Endometrial microvascular endothelial cells (primary cell): ENCODE data around the gene ZMYM3. TPM values are rescaled to one million over a fixed set of nuclear protein-coding genes. Genes with fewer than 3 reads are reported as not detected.

Experiments used
- in situ Hi-C: cut with HindIII; loops from 2 replicates; pipeline ENCODE4 v1.10.0; 2017; ENCODE audit warnings: low sequenced_read_pairs, low pct_unique_long_range_greater_than_20kb; ENCODE audit errors: inconsistent ontology term
- total RNA-seq: library from RNA; depleted of rRNA; stranded (reverse); fragments of >200 nt; gene quantifications from one replicate; pipeline ENCODE4 v1.2.3, GENCODE V29; 2015; ENCODE audit errors: inconsistent ontology term

The ZMYM3 gene
- total RNA-seq, 1 donor from 2014 or later, result 20.3 TPM

DNA sequence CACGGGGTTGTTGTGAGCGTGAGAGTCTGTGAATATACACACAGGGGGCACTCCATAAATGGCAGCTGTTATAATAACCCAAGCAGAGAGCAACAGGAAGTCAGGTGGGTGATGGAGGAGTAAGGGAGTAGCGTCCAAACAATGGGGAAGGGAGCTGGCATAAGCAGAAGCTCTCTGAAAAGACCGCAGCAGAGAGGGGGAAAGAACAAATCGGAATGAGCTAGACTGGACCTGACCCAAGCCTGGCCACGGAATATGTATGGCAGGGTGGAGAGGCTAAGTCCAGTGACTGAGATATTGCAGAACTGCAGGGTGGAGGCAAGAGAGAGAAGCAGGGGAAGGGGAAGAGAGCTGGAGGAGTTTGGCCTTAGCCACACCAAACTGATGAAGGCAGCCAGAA, 37.5 kb downstream of the ZMYM3 start:
- in situ Hi-C loops, result no loop called here

DNA sequence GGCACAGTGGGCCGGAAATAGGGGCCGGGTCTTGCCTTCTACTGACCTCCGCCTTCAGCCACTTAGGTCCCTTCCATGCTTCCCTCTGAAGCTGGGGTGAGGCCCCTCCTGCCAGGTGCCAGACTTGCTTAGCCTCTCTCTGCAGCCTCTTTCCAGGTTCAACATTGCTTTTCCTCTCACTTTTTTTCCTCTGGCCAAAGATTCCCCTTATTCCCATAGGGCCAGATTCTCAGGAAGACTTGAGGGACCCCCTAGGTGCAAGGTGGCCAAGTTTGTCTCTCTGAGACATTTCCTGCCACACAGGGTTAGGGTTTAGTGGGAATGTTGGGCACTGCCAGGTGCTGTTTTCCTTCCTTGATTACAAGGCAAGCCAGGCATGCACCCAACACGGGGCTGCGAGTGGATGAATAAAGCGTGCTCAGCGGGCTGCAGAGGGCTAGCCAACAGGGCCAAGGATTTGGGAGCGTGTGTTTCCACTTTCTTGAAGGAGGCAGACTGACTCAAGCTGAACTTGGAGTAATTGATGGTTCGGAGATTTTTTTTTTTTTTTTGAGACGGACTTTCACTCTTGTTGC, 38.5 kb downstream of the ZMYM3 start:
- in situ Hi-C loops, result no loop called here

DNA sequence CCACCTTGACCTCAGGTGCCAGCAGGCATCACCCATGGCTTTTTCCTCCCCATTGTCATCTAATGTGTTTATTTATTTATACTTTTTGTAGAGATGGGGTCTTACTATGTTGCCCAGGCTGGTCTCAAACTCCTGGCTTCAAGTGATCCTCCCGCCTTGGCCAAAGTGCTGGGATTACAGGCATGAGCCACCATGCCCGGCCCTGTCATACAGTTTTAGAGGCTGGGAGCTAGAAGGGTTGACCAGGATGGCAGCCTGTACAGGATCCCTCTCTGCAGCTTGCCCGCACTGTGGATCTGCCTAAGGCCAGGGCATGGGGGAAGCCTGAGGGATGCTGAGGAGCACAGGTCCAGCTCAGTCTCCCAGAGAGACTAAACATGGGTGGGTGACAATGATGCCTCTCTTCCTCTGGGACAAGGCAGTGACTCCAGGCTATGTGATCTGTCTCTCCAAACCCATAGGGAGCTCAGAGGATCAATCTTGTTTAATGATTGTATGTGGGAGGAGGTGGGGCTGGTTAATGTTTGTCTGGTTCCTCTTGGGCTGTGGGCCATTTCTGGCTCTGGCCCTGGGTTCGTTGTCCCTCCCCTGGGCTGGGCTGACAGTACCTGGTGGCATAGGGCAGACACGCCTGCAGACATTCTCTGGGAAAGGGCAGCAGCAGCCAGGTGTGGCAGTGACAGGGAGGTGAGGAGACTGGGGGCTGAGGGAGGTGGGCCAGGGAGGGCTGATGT, 39.2 kb downstream of the ZMYM3 start:
- in situ Hi-C loops, result no loop called here

DNA sequence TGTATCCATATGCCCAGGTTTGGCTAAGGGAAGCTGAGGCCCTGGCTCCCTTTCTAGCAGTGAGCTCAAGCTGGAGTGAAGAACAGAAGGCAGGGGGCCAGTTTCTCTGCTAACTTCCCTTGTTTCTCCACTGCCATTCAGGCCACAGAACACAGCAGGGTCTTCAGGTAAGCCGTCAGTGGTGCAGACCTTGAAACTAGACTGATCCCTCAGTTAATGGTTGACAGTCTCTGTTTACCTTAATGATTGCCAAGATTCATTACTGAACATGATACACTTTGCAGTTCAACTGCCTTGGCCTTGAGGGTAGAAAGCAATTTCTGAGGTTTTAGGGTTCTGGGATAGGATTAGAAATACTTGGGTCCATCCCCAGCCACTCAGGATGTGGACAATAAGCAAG, 39.8 kb downstream of the ZMYM3 start:
- in situ Hi-C loops, result no loop called here

DNA sequence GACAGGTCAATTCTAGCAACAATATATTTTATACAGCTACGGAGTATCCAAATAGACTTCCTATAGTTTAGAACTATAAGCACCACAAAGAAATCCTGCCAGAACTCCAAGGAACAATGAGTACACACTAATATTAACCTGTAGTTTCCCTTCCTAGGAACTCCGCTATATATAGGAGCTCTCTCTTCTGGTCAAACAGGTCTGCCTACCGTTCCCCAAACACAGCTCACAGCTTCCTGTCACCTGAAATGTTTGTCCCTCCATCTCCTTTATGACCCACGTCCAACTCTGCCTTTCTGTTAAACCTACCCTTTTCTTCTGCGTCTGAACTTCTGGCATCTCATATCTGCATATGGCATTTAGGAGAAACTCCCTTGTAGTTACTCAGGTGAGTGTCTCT, 41.4 kb downstream of the ZMYM3 start:
- in situ Hi-C loops, result no loop called here

DNA sequence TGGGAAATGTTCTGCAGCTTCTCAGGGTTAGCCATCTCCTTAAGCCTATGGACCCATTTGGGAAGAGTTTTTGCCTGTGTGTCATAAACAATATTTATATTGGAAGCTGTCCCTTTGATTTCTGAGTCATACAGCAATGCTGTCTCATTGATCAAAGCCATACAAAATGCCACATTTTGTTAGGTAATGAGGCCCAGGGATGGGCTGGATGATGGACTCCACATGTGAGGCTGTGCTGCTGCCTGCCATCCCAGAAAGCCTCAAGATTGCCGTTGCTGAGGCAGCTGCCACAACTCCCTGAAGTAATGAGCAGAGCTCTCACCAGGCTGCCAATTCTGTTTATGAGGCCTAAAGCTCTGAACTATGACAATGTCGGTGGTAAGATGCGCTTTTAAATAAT, 43.1 kb downstream of the ZMYM3 start:
- in situ Hi-C loops, result no loop called here

DNA sequence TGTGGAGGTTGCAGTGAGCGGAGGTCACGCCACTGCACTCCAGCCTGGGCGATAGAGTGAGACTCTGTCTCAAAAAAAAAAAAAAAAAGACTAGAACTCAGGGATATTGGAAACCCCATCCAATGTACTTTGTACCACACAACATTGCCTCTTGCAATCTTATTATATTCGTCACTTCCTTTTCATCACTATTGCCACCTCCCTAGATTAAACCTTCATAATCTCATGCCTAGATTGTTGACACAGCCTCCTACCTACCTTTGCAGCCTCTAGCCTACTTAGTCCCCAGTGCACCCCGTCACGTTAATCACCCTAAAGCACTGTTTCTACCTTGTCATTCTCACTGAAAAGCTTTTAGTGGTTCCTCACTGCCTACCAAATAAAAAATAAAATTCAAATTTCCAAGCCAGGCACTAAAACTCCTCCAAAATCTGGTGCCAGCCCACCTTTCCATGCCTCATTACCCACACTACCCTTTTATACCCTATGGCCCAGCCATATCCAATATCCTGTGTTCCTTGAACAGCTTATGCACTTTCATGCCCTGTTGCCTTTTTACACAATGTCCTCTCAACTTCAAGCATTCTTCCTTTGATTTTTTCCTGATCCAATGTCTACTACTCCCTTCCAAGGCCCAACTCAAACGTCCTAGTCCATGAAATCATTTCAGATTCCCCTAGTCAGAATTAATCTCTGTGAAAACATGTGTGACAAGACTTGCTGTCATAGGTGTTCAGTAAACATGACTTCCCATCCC, 54.5 kb downstream of the ZMYM3 start:
- in situ Hi-C loops, result no loop called here

DNA sequence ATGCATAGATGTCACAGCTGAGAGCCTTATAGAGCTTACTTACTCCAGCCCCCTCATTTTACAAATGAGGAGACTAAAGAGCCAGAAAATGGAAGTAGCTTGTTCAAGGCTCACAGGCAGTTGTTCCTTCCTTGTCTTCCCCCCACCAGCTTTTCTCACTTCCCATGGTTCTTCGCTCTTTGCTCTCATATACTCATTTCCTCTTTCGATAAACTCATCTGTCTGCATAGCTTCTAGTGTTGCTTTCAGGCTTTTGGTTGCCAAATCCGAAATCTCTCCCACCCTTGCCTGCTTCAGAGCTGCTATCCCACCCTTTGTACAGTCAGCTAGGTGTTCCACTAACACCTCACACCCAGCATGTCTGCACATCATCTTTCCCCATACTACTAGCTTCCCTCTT, 55.9 kb downstream of the ZMYM3 start:
- in situ Hi-C loops, result no loop called here

DNA sequence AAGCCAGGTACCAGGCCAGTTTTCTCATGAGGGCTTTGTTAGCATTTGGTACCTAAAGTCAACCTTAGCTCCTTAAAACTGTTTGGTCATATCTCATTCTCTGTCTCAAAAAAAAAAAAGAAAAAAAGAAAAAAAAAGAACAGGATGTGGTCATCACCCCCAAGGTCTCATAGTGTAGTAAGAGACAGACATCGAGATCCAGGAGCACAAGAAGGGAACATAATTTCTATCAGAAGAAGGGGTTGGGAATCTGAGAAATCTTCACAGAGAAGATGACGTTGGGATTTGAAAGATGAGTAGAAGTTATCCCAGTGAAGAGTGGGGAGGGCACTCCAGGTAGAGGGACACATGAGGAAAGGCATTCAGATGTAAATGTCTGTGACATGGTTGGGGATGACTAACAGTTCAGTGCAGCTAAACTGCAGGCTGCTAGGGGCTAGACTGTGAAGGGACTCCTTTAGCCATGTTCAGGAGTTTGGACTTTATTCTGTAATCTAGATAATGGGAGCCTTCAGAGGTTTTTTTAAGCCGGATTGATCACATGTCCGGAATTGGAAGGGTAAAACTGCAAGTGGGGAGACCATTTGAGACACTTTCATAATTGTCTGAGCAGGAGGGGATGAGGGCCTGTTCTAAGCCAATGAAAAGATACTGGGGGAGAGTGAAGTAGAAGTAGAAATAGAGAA, 57.8 kb downstream of the ZMYM3 start:
- in situ Hi-C loops, result no loop called here

DNA sequence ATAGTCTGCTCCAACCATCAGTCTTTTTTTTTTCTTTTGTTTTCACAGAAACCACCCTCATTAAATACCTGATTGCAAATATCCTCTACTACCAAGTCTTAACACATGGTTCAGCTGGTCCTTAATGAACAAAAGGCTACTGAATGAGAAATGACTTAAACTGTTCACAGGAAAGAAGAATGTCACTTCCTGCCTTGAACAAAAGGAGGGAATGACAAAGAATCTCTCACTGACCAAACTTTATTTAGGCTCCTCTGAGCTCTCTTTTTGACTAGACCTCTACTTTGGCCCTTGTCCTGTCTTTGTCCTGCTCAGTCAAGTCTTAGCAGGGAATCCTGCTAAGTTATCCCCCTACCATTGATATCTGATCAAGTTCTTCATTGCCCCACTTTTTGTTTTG, 62.7 kb downstream of the ZMYM3 start:
- in situ Hi-C loops, result no loop called here

Other genes with a start within 250 kb of the ZMYM3 start
- 79.9 TPM for gene SNX12, start 185.8 kb downstream of the ZMYM3 start, total RNA-seq
- gene FOXO4, start 158.3 kb downstream of the ZMYM3 start, total RNA-seq, result 2.2 TPM
- gene CXorf65, start 147.4 kb downstream of the ZMYM3 start, total RNA-seq, result not detected
- 4.5 TPM for gene IL2RG, start 142.6 kb downstream of the ZMYM3 start, total RNA-seq
- 35.9 TPM for gene MED12, start 135.5 kb downstream of the ZMYM3 start, total RNA-seq
- 0.46 TPM for gene NLGN3, start 109.3 kb downstream of the ZMYM3 start, total RNA-seq
- gene GJB1, start 30.9 kb downstream of the ZMYM3 start, total RNA-seq, result not detected
- 383 TPM for gene NONO, start 29.5 kb upstream of the ZMYM3 start, total RNA-seq
- gene ITGB1BP2, start 47.6 kb upstream of the ZMYM3 start, total RNA-seq, result not detected
- 16.4 TPM for gene TAF1, start 112.2 kb upstream of the ZMYM3 start, total RNA-seq